IMR-90 (cell line): Measurements from ENCODE around the gene CHMP4B. TPM values are rescaled to one million over a fixed set of nuclear protein-coding genes. Genes with fewer than 3 reads are reported as not detected.

Source experiments
- ATAC-seq: fragments of 200-7000 bp; cut with Tn5 transposase; 2 replicates; pipeline ENCODE4 v1.9.1; 2020; ENCODE audit warnings: low read depth, mild to moderate bottlenecking, moderate library complexity
- BruUV-seq: library from RNA; stranded (reverse); fragments of 400-500 nt; replicated peaks from 2 replicates; lab custom pipeline; 2021; lab: Mats Ljungman, UMichigan
- CTCF ChIA-PET: fragments of 300-600 bp; formaldehyde crosslinking; extraction: SDS; loops from one replicate; lab custom pipeline; 2021; ENCODE audit warnings: antibody characterized with exemption; lab: Yijun Ruan, JAX
- POLR2A ChIA-PET: fragments of 300-600 bp; sonication (Branson Sonifier 250); formaldehyde crosslinking; loops from one replicate; lab custom pipeline; 2022; ENCODE audit warnings: antibody characterized with exemption; ENCODE audit not compliant: unreplicated experiment; lab: Charles Lee
- DNase-seq: peaks from one replicate; pipeline ENCODE4 v3.0.0; 2013
- H2AFZ ChIP-seq: replicated peaks from 2 replicates; pipeline ENCODE3; 2013; ENCODE audit warnings: low read length, mild to moderate bottlenecking; ENCODE audit not compliant: poor library complexity
- H2AK5ac ChIP-seq: 2 replicates; pipeline ENCODE4 v1.6.1; 2013; ENCODE audit warnings: low read depth, low read length, inconsistent platforms
- H2AK9ac ChIP-seq: replicated peaks from 2 replicates; pipeline ENCODE3; 2013; ENCODE audit warnings: mild to moderate bottlenecking, low read depth, low read length, moderate library complexity; ENCODE audit not compliant: poor library complexity
- H2BK120ac ChIP-seq: 2 replicates; pipeline ENCODE4 v1.6.1; 2013; ENCODE audit warnings: low read depth, low read length, inconsistent platforms
- H2BK15ac ChIP-seq: 3 replicates; pipeline ENCODE4 v1.6.1; 2013; ENCODE audit warnings: low read depth, low read length, inconsistent platforms
- H2BK20ac ChIP-seq: 2 replicates; pipeline ENCODE4 v1.6.1; 2013; ENCODE audit warnings: low read depth, mild to moderate bottlenecking, inconsistent platforms, low read length, moderate library complexity
- H2BK5ac ChIP-seq: 2 replicates; pipeline ENCODE4 v1.6.1; 2013; ENCODE audit warnings: mild to moderate bottlenecking, low read depth, low read length, inconsistent platforms; ENCODE audit not compliant: poor library complexity, severe bottlenecking
- H3K14ac ChIP-seq: replicated peaks from 2 replicates; pipeline ENCODE4 v1.6.1; 2013; ENCODE audit warnings: low read depth, low read length, inconsistent platforms
- H3K18ac ChIP-seq: 2 replicates; pipeline ENCODE4 v1.6.1; 2013; ENCODE audit warnings: low read depth, low read length, control low read depth
- H3K23ac ChIP-seq: 2 replicates; pipeline ENCODE4 v1.6.1; 2013; ENCODE audit warnings: low read depth, low read length, inconsistent platforms
- H3K27ac ChIP-seq: 2 replicates; pipeline ENCODE4 v1.5.1; 2013; ENCODE audit warnings: mild to moderate bottlenecking, control low read depth, low read length; ENCODE audit not compliant: insufficient read depth
- H3K27me3 ChIP-seq: 2 replicates; pipeline ENCODE4 v1.6.1; 2013; ENCODE audit warnings: low read length; ENCODE audit not compliant: control insufficient read depth, insufficient read depth
- H3K36me3 ChIP-seq: 2 replicates; pipeline ENCODE4 v1.6.1; 2013; ENCODE audit warnings: low read length, mixed read lengths; ENCODE audit not compliant: control insufficient read depth, insufficient read depth
- H3K4ac ChIP-seq: 2 replicates; pipeline ENCODE4 v1.6.1; 2013; ENCODE audit warnings: low read depth, low read length, inconsistent platforms
- H3K4me1 ChIP-seq: 2 replicates; pipeline ENCODE4 v1.6.1; 2013; ENCODE audit warnings: low read length, mixed read lengths; ENCODE audit not compliant: control insufficient read depth, insufficient read depth
- H3K4me2 ChIP-seq: 2 replicates; pipeline ENCODE4 v1.6.1; 2013; ENCODE audit warnings: low read depth, mild to moderate bottlenecking, control low read depth, low read length, moderate library complexity
- H3K4me3 ChIP-seq: 2 replicates; pipeline ENCODE4 v1.5.1; 2013; ENCODE audit warnings: low read depth, mild to moderate bottlenecking, control low read depth, low read length, moderate library complexity; ENCODE audit not compliant: insufficient read depth
- H3K56ac ChIP-seq: 2 replicates; pipeline ENCODE4 v1.6.1; 2013; ENCODE audit warnings: low read length, inconsistent platforms; ENCODE audit not compliant: insufficient read depth; ENCODE audit errors: extremely low read depth
- H3K79me1 ChIP-seq, 2 experiments: 2 replicates each; pipeline ENCODE4 v1.6.1; 2013; ENCODE audit warnings: low read length in 2 of 2, inconsistent platforms in 1 of 2, low read depth in 1 of 2
- H3K9ac ChIP-seq: 2 replicates; pipeline ENCODE4 v1.6.1; 2013; ENCODE audit warnings: low read depth, low read length, control low read depth
- H3K9me1 ChIP-seq: 2 replicates; pipeline ENCODE4 v1.6.1; 2013; ENCODE audit warnings: low read length, inconsistent platforms; ENCODE audit not compliant: insufficient read depth
- H3K9me3 ChIP-seq: 2 replicates; pipeline ENCODE4 v1.6.1; 2013; ENCODE audit warnings: low read length; ENCODE audit not compliant: control insufficient read depth, insufficient read depth
- H4K20me1 ChIP-seq: 2 replicates; pipeline ENCODE4 v1.6.1; 2013; ENCODE audit warnings: low read length, inconsistent platforms; ENCODE audit not compliant: insufficient read depth
- H4K5ac ChIP-seq: 2 replicates; pipeline ENCODE4 v1.6.1; 2013; ENCODE audit warnings: mild to moderate bottlenecking, low read depth, low read length, control low read depth
- H4K8ac ChIP-seq, 2 experiments: 2 replicates each; pipeline ENCODE4 v1.6.1; 2013; ENCODE audit warnings: low read depth in 2 of 2, low read length in 2 of 2, control low read depth in 1 of 2, inconsistent platforms in 1 of 2
- H4K91ac ChIP-seq: 2 replicates; pipeline ENCODE4 v1.6.1; 2013; ENCODE audit warnings: low read depth, low read length, inconsistent platforms; ENCODE audit not compliant: insufficient read depth
- BHLHE40 ChIP-seq: fragments of 150-350 bp; IDR thresholded peaks from 2 replicates; pipeline ENCODE4 v1.6.1; 2016; ENCODE audit warnings: mild to moderate bottlenecking, low read depth, low read length
- CEBPB ChIP-seq: IDR thresholded peaks from 2 replicates; pipeline ENCODE4 v1.6.1; 2012; ENCODE audit warnings: low read depth, low read length, improper control_type of control experiment
- FOS ChIP-seq: fragments of 150-350 bp; IDR thresholded peaks from 2 replicates; pipeline ENCODE4 v1.6.1; 2016; ENCODE audit warnings: low read depth, low read length
- MAZ ChIP-seq: IDR thresholded peaks from 2 replicates; pipeline ENCODE4 v1.6.1; 2012; ENCODE audit warnings: low read depth, mild to moderate bottlenecking, low read length, improper control_type of control experiment, moderate library complexity, borderline replicate concordance
- MXI1 ChIP-seq: IDR thresholded peaks from 2 replicates; pipeline ENCODE4 v1.6.1; 2012; ENCODE audit warnings: low read depth, mild to moderate bottlenecking, low read length, moderate library complexity, borderline replicate concordance
- POLR2A ChIP-seq: IDR thresholded peaks from 2 replicates; pipeline ENCODE4 v1.6.1; 2012; ENCODE audit warnings: mild to moderate bottlenecking, low read depth, low read length
- RAD21 ChIP-seq: IDR thresholded peaks from 2 replicates; pipeline ENCODE4 v1.6.1; 2012; ENCODE audit warnings: low read length, improper control_type of control experiment
- SMC3 ChIP-seq: fragments of 150-350 bp; IDR thresholded peaks from 2 replicates; pipeline ENCODE4 v1.6.1; 2016; ENCODE audit warnings: low read depth, mild to moderate bottlenecking, antibody characterized with exemption, low read length, moderate library complexity
- USF2 ChIP-seq: fragments of 150-350 bp; IDR thresholded peaks from 2 replicates; pipeline ENCODE4 v1.6.1; 2017; ENCODE audit warnings: mild to moderate bottlenecking, antibody characterized with exemption, low read length, low read depth
- WGBS, 2 experiments: methylation state at CpG; one replicate each; pipeline versions ENCODE4 v1.1.5 to v1.1.7; 2013; ENCODE audit warnings: missing lambda C conversion rate in 2 of 2; ENCODE audit not compliant: insufficient read length in 1 of 2; ENCODE audit errors: extremely low coverage in 2 of 2; 5-methylcytosine and 5-hydroxymethylcytosine counted together
- dilution Hi-C: fragments of 300-500 bp; cut with HindIII; formaldehyde crosslinking; loops from one replicate; pipeline ENCODE4 v1.14.3; 2018; ENCODE audit warnings: low sequenced_read_pairs; ENCODE audit not compliant: unreplicated experiment
- in situ Hi-C: fragments of 300-500 bp; cut with MboI; formaldehyde crosslinking; loops from 3 replicates; pipeline ENCODE4 v1.14.3; 2019; ENCODE audit warnings: low sequenced_read_pairs, inconsistent platforms, mixed read lengths
- intact Hi-C: fragments of 100-400 bp; cut with micrococcal nuclease; formaldehyde crosslinking; loops from 2 replicates; pipeline ENCODE4 v1.10.0; 2022
- polyA plus RNA-seq, 3 experiments: library from polyadenylated mRNA; depleted of rRNA; stranded (reverse); fragments of >200 nt; gene quantifications; 2 replicates each; pipeline ENCODE4 v1.2.3, GENCODE V29; 2012; ENCODE audit warnings: low replicate concordance in 1 of 3
- total RNA-seq: library from RNA; depleted of rRNA; stranded (reverse); fragments of >200 nt; gene quantifications from 2 replicates; pipeline ENCODE4 v1.2.3, GENCODE V29; 2012
- TF ChIP-seq, protein P1 (sequence below): conservative IDR thresholded peaks from 2 replicates; pipeline ENCODE4 v1.5.1; 2012; ENCODE audit warnings: mild to moderate bottlenecking, low read depth, low read length, improper control_type of control experiment

CHMP4B gene
- total and polyA plus RNA-seq, 2 of the 4 experiments (the other 2 are of a cell fraction): 30.3 to 94.8 TPM

DNA sequence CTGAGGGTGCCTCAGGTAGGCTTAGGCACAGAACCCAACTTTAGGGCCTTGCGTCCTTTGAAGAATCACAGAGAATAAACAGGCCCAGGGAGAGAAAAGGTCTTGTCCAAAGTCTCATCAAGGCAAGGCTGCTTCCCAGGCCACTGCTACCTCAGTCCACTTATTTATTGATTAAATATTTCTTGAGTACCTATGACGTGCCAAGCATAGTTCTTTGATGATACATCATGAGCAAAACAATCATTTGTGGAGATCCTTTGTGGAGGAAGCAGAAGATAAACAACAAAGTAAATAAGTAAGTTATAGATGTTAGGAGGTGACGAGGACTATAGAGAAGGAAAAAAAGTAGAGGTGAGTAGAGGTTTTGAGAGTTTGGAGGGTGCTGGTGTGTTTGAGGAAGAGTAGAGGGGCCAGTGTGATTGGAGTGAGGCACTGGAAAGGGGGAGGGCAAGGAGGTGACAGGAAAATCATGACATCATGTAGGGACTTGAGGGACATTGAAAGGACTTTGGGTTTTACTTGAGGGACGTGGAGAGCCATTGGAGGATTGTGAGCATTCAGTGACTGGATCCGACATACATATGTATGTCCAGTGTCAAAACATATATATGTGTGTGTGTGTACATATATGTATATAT is 14.1 kb upstream of the CHMP4B start:
- in situ Hi-C loops (no loop called here), intact Hi-C loops (no loop called here), dilution Hi-C loops (no loop called here)
- no peaks in the 10 kb centered on the region for H3K9me3 ChIP-seq
- no peaks in the 10 kb centered on the region for H3K27me3 ChIP-seq
- POLR2A ChIA-PET: no interaction called here
- no peak overlapping the region for H2BK120ac ChIP-seq
- ATAC-seq (no peak), DNase-seq (no peak)
- H3K23ac ChIP-seq: no peak overlapping the region
- H3K4ac ChIP-seq: no peak overlapping the region
- no peak overlapping the region for H3K4me2 ChIP-seq
- WGBS, 2 experiments: 83 to 100% methylated on average over 1 to 2 of the region's 5 CpGs
- H3K79me1 ChIP-seq: no peaks in the 10 kb centered on the region
- CTCF ChIA-PET: no interaction called here
- no peak overlapping the region for H4K91ac ChIP-seq
- H4K20me1 ChIP-seq: peaks cover 1% of the 10 kb centered on the region; the same call in 1 of the 2 replicates
- no peak overlapping the region for H3K27ac ChIP-seq
- H2AFZ ChIP-seq: no peak overlapping the region
- peaks cover 4% of the 10 kb centered on the region; the same call in 1 of the 2 replicates for H3K4me1 ChIP-seq
- no peak overlapping the region for H3K14ac ChIP-seq
- H3K36me3 ChIP-seq: no peaks in the 10 kb centered on the region
- no peaks in the 10 kb centered on the region for H3K9me1 ChIP-seq
- no TSS peak for BruUV-seq
- no peak overlapping the region for H4K8ac ChIP-seq
- H2BK5ac ChIP-seq: no peak overlapping the region
- no peak overlapping the region for H3K18ac ChIP-seq
- H4K5ac ChIP-seq: no peak overlapping the region
- H2AK5ac ChIP-seq: no peak overlapping the region
- H3K56ac ChIP-seq: no peak overlapping the region
- no peak overlapping the region for H2BK15ac ChIP-seq
- no peak overlapping the region for H3K9ac ChIP-seq
- no peak for TF ChIP-seq MXI1
- no peak for TF ChIP-seq SMC3
- TF ChIP-seq USF2: no peak
- TF ChIP-seq MAZ: no peak
- no peak for TF ChIP-seq FOS
- TF ChIP-seq, protein P1, sequence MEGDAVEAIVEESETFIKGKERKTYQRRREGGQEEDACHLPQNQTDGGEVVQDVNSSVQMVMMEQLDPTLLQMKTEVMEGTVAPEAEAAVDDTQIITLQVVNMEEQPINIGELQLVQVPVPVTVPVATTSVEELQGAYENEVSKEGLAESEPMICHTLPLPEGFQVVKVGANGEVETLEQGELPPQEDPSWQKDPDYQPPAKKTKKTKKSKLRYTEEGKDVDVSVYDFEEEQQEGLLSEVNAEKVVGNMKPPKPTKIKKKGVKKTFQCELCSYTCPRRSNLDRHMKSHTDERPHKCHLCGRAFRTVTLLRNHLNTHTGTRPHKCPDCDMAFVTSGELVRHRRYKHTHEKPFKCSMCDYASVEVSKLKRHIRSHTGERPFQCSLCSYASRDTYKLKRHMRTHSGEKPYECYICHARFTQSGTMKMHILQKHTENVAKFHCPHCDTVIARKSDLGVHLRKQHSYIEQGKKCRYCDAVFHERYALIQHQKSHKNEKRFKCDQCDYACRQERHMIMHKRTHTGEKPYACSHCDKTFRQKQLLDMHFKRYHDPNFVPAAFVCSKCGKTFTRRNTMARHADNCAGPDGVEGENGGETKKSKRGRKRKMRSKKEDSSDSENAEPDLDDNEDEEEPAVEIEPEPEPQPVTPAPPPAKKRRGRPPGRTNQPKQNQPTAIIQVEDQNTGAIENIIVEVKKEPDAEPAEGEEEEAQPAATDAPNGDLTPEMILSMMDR: no peak
- TF ChIP-seq POLR2A: no peak
- TF ChIP-seq RAD21: no peak
- no peak for TF ChIP-seq CEBPB
- TF ChIP-seq BHLHE40: no peak
- no peak overlapping the region for H2AK9ac ChIP-seq
- no peak overlapping the region for H3K4me3 ChIP-seq
- no peak overlapping the region for H2BK20ac ChIP-seq
